ENCODE results near the gene BLOC1S2. TPM values are rescaled to one million over a fixed set of nuclear protein-coding genes. Genes with fewer than 3 reads are reported as not detected.

The BLOC1S2 gene
- total RNA-seq, 1 experiment from 2014 or later: 54.1 TPM

DNA sequence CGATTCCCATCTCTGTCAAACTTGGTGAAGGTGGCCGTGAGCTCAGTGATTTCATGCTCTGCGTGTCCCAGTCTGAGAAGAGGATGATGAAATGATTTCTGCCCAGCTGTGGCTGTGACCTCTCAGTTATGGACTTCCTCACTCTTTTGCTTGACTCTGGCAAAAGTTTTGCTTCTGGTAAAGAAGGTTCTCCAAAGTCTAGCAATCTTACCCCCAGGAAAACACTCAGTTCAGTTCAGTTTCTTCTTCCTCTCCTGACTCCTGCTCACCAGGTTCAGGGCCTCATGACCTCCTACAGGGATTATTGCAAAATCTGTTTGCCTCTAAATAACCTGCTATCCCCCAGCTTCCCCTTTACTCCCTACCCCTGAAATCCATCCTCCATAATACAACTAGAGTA, 4.9 kb upstream of the BLOC1S2 start:
- ChIA-PET CTCF (interaction anchor here (1.2 kb wide), 1 partner anchor 217 kb away, joined by 3 read pairs; no protein-coding TSS in a partner anchor), POLR2A (no interaction called here)
- no peak for TF ChIP-seq HMGA2 (CRISPR knock-in tag; IDR thresholded peaks at IDR 0.05)
- TF ChIP-seq, protein P1, sequence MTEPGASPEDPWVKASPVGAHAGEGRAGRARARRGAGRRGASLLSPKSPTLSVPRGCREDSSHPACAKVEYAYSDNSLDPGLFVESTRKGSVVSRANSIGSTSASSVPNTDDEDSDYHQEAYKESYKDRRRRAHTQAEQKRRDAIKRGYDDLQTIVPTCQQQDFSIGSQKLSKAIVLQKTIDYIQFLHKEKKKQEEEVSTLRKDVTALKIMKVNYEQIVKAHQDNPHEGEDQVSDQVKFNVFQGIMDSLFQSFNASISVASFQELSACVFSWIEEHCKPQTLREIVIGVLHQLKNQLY (CRISPR knock-in tag; IDR thresholded peaks at IDR 0.05): no peak
- TF ChIP-seq, protein P2, sequence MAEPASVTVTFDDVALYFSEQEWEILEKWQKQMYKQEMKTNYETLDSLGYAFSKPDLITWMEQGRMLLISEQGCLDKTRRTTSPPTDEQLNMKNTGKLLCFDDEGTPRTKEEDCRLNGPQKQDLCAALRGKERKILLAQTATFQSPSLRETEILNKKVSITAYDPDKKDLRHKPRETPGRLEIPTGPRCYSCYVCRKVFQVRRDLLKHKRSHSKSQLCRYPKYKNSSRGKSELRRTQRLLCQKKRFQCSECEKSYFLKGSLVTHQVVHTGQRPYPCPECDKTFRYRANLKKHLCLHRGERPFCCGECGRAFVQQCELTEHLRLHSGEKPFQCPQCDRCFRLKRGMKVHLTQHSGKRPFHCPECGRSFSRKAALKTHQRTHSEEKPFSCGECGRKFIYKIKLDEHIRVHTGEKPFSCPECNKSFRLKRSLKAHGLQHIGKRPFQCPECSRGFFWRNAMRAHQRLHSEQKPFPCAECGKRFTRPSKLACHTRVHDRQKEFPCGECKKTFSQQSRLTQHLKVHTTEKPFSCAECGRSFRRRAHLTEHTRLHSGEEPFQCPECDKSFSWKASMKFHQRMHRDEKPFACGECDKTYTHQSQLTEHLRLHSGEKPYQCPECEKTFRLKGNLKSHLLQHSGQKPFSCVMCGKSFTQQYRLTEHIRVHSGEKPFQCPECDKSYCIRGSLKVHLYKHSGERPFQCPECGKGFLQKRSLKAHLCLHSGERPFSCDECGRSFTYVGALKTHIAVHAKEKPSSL (CRISPR knock-in tag; conservative IDR thresholded peaks at IDR 0.05): no peak
- TF ChIP-seq NR1H2 (CRISPR knock-in tag; IDR thresholded peaks at IDR 0.05): no peak
- TF ChIP-seq GTF2I (CRISPR knock-in tag; conservative IDR thresholded peaks at IDR 0.05): no peak
- TF ChIP-seq ZNF423 (CRISPR knock-in tag; IDR thresholded peaks at IDR 0.05): no peak
- TF ChIP-seq, protein P3, sequence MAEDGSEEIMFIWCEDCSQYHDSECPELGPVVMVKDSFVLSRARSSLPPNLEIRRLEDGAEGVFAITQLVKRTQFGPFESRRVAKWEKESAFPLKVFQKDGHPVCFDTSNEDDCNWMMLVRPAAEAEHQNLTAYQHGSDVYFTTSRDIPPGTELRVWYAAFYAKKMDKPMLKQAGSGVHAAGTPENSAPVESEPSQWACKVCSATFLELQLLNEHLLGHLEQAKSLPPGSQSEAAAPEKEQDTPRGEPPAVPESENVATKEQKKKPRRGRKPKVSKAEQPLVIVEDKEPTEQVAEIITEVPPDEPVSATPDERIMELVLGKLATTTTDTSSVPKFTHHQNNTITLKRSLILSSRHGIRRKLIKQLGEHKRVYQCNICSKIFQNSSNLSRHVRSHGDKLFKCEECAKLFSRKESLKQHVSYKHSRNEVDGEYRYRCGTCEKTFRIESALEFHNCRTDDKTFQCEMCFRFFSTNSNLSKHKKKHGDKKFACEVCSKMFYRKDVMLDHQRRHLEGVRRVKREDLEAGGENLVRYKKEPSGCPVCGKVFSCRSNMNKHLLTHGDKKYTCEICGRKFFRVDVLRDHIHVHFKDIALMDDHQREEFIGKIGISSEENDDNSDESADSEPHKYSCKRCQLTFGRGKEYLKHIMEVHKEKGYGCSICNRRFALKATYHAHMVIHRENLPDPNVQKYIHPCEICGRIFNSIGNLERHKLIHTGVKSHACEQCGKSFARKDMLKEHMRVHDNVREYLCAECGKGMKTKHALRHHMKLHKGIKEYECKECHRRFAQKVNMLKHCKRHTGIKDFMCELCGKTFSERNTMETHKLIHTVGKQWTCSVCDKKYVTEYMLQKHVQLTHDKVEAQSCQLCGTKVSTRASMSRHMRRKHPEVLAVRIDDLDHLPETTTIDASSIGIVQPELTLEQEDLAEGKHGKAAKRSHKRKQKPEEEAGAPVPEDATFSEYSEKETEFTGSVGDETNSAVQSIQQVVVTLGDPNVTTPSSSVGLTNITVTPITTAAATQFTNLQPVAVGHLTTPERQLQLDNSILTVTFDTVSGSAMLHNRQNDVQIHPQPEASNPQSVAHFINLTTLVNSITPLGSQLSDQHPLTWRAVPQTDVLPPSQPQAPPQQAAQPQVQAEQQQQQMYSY (CRISPR knock-in tag; IDR thresholded peaks at IDR 0.05): no peak
- TF ChIP-seq, protein P4, sequence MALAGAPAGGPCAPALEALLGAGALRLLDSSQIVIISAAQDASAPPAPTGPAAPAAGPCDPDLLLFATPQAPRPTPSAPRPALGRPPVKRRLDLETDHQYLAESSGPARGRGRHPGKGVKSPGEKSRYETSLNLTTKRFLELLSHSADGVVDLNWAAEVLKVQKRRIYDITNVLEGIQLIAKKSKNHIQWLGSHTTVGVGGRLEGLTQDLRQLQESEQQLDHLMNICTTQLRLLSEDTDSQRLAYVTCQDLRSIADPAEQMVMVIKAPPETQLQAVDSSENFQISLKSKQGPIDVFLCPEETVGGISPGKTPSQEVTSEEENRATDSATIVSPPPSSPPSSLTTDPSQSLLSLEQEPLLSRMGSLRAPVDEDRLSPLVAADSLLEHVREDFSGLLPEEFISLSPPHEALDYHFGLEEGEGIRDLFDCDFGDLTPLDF (CRISPR knock-in tag; IDR thresholded peaks at IDR 0.05): no peak
- no peak for TF ChIP-seq CBFB (CRISPR knock-in tag; IDR thresholded peaks at IDR 0.05; ENCODE audit: low read depth)
- TF ChIP-seq, protein P5, sequence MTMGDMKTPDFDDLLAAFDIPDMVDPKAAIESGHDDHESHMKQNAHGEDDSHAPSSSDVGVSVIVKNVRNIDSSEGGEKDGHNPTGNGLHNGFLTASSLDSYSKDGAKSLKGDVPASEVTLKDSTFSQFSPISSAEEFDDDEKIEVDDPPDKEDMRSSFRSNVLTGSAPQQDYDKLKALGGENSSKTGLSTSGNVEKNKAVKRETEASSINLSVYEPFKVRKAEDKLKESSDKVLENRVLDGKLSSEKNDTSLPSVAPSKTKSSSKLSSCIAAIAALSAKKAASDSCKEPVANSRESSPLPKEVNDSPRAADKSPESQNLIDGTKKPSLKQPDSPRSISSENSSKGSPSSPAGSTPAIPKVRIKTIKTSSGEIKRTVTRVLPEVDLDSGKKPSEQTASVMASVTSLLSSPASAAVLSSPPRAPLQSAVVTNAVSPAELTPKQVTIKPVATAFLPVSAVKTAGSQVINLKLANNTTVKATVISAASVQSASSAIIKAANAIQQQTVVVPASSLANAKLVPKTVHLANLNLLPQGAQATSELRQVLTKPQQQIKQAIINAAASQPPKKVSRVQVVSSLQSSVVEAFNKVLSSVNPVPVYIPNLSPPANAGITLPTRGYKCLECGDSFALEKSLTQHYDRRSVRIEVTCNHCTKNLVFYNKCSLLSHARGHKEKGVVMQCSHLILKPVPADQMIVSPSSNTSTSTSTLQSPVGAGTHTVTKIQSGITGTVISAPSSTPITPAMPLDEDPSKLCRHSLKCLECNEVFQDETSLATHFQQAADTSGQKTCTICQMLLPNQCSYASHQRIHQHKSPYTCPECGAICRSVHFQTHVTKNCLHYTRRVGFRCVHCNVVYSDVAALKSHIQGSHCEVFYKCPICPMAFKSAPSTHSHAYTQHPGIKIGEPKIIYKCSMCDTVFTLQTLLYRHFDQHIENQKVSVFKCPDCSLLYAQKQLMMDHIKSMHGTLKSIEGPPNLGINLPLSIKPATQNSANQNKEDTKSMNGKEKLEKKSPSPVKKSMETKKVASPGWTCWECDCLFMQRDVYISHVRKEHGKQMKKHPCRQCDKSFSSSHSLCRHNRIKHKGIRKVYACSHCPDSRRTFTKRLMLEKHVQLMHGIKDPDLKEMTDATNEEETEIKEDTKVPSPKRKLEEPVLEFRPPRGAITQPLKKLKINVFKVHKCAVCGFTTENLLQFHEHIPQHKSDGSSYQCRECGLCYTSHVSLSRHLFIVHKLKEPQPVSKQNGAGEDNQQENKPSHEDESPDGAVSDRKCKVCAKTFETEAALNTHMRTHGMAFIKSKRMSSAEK (CRISPR knock-in tag; IDR thresholded peaks at IDR 0.05; ENCODE audit: borderline replicate concordance): no peak
- TF ChIP-seq, protein P6, sequence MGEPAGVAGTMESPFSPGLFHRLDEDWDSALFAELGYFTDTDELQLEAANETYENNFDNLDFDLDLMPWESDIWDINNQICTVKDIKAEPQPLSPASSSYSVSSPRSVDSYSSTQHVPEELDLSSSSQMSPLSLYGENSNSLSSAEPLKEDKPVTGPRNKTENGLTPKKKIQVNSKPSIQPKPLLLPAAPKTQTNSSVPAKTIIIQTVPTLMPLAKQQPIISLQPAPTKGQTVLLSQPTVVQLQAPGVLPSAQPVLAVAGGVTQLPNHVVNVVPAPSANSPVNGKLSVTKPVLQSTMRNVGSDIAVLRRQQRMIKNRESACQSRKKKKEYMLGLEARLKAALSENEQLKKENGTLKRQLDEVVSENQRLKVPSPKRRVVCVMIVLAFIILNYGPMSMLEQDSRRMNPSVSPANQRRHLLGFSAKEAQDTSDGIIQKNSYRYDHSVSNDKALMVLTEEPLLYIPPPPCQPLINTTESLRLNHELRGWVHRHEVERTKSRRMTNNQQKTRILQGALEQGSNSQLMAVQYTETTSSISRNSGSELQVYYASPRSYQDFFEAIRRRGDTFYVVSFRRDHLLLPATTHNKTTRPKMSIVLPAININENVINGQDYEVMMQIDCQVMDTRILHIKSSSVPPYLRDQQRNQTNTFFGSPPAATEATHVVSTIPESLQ (CRISPR knock-in tag; IDR thresholded peaks at IDR 0.05): no peak
- TF ChIP-seq, protein P7, sequence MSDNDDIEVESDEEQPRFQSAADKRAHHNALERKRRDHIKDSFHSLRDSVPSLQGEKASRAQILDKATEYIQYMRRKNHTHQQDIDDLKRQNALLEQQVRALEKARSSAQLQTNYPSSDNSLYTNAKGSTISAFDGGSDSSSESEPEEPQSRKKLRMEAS (CRISPR knock-in tag; IDR thresholded peaks at IDR 0.05): no peak
- TF ChIP-seq, protein P8, sequence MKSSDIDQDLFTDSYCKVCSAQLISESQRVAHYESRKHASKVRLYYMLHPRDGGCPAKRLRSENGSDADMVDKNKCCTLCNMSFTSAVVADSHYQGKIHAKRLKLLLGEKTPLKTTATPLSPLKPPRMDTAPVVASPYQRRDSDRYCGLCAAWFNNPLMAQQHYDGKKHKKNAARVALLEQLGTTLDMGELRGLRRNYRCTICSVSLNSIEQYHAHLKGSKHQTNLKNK (CRISPR knock-in tag; IDR thresholded peaks at IDR 0.05): no peak
- Mint-ChIP-seq H3K4me3 (no peak overlapping the region), H3K27ac (no peak overlapping the region), H3K4me1 (peaks cover 8% of the 10 kb centered on the region), H3K27me3 (ENCODE audit: low read depth) (peaks cover 14% of the 10 kb centered on the region), H3K9me3 (no peaks in the 10 kb centered on the region), H3K36me3 (no peaks in the 10 kb centered on the region)
- DNase-seq (ENCODE audit: low spot score) (no peak), ATAC-seq (no peak)
